ENCODE results near the gene GRM1.

GRM1 gene

GRCh38 chr6:146345598-146345997 lies 316.7 kb downstream of the GRM1 start:
- H3K4me3 ChIP-seq (ENCODE audit: low read depth, low read length), result no peak overlapping the region
- no peak for TF ChIP-seq CTCF (IDR thresholded peaks at IDR 0.05; ENCODE audit: borderline replicate concordance, insufficient read depth, low read depth, low read length)

- TF ChIP-seq CTCF (IDR thresholded peaks at IDR 0.05; ENCODE audit: borderline replicate concordance, insufficient read depth, low read depth, low read length), result no peak
- H3K4me3 ChIP-seq (ENCODE audit: low read depth, low read length), result no peak overlapping the region
Observed at GRCh38 chr6:146347090-146347489, 318.2 kb downstream of the GRM1 start.

DNA sequence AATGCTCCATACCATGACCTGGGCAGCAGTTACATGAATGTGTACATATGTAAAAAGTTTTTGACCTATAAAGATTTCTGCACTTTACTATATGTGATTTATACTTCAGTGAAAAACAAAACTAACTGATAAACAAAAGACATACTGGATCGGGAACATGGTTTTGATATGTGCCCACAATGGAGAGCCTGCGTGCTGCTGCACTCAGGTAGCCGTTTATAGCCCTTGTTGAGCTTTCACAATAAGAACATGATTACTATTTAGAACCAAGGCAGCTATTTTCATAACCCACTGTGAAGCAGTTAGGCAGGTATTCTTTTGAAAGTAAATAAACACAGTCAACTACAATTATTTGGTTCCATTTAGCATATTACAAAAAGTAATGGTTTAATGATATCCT lies 318.8 kb downstream of the GRM1 start:
- H3K4me3 ChIP-seq (ENCODE audit: low read depth, low read length), result no peak overlapping the region
- no peak for TF ChIP-seq CTCF (IDR thresholded peaks at IDR 0.05; ENCODE audit: borderline replicate concordance, insufficient read depth, low read depth, low read length)

DNA sequence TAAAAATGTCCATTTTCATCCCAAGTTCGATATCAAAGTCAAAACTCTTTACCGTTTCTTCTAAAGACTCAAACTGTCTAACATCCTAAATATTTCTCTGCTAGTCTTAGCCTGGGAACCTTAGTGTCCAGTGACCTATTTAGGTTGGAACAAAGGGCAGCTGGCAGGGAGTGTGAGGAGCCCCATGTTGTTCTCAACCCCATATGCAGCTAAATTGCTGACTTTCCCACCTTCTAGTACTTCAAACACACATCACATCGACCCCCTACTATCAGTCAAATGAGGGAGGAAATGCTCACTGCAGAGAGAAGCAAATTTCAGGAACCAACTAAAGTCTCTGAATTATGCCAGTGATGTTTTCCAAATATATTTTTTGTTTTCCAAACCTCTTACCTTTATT lies 322.2 kb downstream of the GRM1 start:
- no peak for TF ChIP-seq CTCF (IDR thresholded peaks at IDR 0.05; ENCODE audit: borderline replicate concordance, insufficient read depth, low read depth, low read length)
- H3K4me3 ChIP-seq (ENCODE audit: low read depth, low read length), result no peak overlapping the region

DNA sequence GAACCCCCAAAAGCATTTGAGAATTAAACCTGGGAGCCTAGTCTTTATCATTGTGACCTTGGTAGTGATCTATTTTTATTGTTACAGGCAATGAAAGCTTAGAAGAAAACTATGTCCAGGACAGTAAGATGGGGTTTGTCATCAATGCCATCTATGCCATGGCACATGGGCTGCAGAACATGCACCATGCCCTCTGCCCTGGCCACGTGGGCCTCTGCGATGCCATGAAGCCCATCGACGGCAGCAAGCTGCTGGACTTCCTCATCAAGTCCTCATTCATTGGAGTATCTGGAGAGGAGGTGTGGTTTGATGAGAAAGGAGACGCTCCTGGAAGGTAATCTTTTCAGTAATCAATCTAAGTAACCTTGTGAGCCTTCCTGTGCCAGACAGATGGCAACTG lies 323.3 kb downstream of the GRM1 start:
- no peak for TF ChIP-seq CTCF (IDR thresholded peaks at IDR 0.05; ENCODE audit: borderline replicate concordance, insufficient read depth, low read depth, low read length)
- H3K4me3 ChIP-seq (ENCODE audit: low read depth, low read length), result no peak overlapping the region

- no peak for TF ChIP-seq CTCF (IDR thresholded peaks at IDR 0.05; ENCODE audit: borderline replicate concordance, insufficient read depth, low read depth, low read length)
- no peak overlapping the region for H3K4me3 ChIP-seq (ENCODE audit: low read depth, low read length)
Observed at GRCh38 chr6:146354451-146354850, 325.6 kb downstream of the GRM1 start.

- no peak overlapping the region for H3K4me3 ChIP-seq (ENCODE audit: low read depth, low read length)
- TF ChIP-seq CTCF (IDR thresholded peaks at IDR 0.05; ENCODE audit: borderline replicate concordance, insufficient read depth, low read depth, low read length), result no peak
Observed at GRCh38 chr6:146355521-146356100, 326.7 kb downstream of the GRM1 start.

All from GM12875 (cell line).